GM21423 (cell line): ENCODE measurements around the gene BTBD9.
A peak's percentile ranks its signal among the peaks of the same experiment; 100 is the strongest.
"Not testable (repeated sequence)": the region's sequence is repeated elsewhere in the genome, so short reads cannot be mapped to it uniquely, and the experiment has no call there.

ENCODE experiments used
- ATAC-seq: cut with Tn5 transposase; IDR thresholded peaks from one replicate; pipeline ENCODE4 v1.9.1; 2021; ENCODE audit warnings: mild to moderate bottlenecking, moderate library complexity; ENCODE audit not compliant: unreplicated experiment

The BTBD9 gene

DNA sequence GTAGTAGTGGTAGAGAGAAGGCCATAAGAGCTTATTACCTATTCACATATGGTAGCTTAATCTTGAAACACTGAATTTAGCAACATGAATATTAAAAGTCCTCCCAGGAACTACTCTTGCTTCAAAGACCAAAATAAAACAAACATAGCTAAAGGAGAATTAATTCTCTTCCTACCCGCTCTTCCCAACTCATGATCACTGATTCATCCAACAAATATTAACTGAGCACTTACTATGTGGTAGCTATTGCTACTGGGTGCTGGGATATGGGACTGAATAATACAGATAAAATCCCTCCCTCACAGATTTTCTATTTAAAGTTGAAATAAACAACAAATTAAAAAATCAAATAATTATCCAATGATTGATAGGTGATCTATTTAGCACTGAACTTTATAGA lies 287.1 kb downstream of the BTBD9 start:
- ATAC-seq, result no peak

GRCh38 chr6:38350942-38351341 lies 288.8 kb downstream of the BTBD9 start:
- ATAC-seq, result no peak

- no peak for ATAC-seq
Measured at GRCh38 chr6:38350220-38350619, 289.5 kb downstream of the BTBD9 start.

- no peak for ATAC-seq
Measured at GRCh38 chr6:38349795-38350194, 289.9 kb downstream of the BTBD9 start.

- no peak for ATAC-seq
Measured at GRCh38 chr6:38349221-38349620, 290.5 kb downstream of the BTBD9 start.

DNA sequence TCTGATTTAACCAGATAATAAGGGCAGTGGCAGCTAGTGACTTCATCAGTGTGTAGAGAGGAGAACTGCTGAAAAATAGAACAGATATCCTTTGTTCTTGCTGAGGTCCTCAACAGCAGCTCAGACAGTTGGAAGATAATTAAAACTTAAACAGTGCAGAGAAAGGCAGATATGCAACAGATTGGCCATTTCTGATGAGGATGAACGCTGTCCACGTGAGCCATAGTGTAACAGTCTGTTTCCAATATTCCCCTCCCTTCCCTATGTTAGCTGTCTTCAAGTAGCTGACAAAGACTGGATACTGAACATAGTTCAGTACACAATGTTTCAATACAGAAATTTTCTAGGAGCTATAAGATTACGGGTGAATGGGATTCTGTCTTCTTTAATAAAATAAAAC lies 291.4 kb downstream of the BTBD9 start:
- ATAC-seq, result no peak

GRCh38 chr6:38347829-38348228 lies 291.9 kb downstream of the BTBD9 start:
- ATAC-seq, result not testable (repeated sequence)

GRCh38 chr6:38346291-38347079 lies 293.2 kb downstream of the BTBD9 start:
- ATAC-seq, result no peak

GRCh38 chr6:38345586-38345985 lies 294.1 kb downstream of the BTBD9 start:
- no peak for ATAC-seq

DNA sequence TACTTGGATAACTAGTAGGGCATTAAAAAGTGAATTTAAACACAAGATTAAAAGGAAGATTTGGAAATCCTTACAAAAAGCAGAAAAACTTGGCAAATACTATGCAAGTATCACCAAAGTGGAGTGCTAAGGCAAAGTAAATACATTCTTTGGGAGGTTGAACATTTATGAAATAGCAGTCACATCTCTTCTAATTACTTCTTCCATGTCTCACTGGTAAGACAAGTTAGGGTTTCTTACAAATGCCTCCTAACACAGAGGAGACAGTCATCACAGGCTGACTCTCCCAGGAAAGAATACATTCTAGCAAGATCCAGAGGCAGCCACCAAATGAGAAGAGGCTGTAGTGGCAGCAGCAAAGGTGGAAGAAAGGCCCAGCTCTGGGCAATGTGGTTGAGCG lies 298.2 kb downstream of the BTBD9 start:
- no peak for ATAC-seq

- ATAC-seq, result no peak
Measured at GRCh38 chr6:38339914-38340313, 299.8 kb downstream of the BTBD9 start.

DNA sequence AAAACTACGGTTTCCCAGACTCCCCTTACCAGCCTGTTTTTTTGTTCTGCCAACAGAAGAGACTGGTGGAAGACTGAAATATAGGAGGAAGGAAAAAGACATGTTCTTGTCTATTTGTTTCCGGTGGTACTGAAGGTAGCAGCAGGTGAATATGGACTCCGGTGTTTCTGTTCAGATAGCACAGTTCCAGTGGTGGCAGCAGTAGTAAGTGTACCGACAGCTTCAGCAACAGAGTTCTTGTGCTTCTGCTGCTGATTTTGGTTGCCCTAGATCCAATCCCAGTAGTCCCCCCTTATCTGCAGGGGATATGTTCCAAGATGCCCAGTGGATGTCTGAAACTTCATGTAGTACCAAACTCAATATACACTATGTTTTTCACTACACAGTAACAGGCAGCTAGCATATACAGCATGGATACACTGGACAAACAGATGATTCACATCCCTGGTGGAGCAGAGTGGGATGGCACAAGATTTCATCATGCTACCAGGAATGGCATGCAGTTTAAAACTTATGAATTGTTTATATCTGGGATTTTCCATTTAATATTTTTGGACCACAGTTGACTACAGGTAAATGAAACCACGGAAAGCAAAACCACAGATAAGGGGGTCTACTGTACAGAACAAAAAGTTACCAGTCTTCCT lies 301.8 kb downstream of the BTBD9 start:
- no peak for ATAC-seq

- no peak for ATAC-seq
Measured at GRCh38 chr6:38336922-38337321, 302.8 kb downstream of the BTBD9 start.

GRCh38 chr6:38326837-38327236 lies 312.9 kb downstream of the BTBD9 start:
- no peak for ATAC-seq

- ATAC-seq, result no peak
Measured at GRCh38 chr6:38323216-38323615, 316.5 kb downstream of the BTBD9 start.

GRCh38 chr6:38322138-38322537 lies 317.6 kb downstream of the BTBD9 start:
- ATAC-seq, result no peak

DNA sequence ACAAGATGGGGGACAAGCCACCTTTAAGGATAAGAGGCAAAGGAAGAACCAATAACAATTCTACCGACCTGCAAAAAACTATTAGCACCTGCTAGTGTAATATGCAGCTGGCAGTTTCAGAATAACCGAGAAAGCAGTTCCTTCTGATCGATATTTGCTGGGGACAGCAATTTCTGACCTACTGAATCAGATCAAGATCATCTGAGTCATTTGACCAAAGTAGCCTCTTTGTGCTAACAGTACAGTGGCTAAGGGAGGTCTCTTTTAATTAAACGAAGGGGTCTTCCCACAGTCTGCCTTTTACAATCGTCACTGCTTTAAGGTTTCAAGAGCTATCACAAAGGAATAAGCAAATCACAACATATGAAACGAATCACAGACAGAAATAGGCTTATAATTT lies 318.9 kb downstream of the BTBD9 start:
- peak; percentile 46 for ATAC-seq

- ATAC-seq, result no peak
Measured at GRCh38 chr6:38320358-38320757, 319.4 kb downstream of the BTBD9 start.

DNA sequence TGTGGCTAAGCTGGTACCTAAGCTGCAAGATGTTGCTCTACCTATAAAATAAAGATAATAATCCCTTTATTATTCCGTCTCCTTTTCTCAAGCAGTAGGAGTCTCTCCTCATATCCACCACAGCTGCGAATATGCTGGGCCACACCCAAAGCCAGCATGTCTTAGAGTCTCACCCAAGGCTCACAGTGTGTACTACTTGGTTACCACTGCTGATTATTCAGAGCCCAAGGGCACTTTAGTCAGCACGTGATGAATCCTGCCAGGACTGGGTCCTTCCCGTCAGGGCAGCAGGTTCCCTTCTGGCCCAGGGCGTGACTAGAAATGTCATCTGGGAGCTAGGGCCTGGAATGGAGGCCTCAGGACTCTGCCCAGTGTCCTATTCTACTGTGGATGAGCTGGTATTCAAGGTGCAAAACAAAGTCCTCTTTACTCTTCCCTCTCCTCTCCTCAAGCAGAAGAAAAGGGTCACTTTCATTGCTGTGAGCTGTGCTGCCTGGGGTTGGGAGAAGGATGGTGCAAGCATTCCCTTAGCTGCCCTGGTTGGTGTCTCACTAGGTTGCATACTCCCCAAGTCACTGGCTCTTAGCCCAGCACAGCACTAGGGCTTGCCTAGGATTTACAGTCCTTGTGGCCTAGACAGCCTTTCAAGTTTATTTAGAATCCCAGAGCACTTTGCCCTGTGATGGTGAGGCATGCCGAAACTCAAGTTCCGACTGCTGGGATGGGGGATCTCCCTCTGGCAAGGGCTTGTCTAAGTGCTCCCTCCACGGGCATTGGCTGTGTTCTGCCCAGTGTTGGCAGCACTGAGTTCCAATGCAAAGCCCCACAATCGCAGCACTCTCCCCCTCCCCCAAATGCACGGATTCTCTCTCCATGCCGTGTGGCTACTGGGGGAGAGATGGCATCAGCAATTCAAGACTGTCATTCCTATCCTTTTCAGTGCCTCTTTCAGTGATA lies 320.2 kb downstream of the BTBD9 start:
- no peak for ATAC-seq

DNA sequence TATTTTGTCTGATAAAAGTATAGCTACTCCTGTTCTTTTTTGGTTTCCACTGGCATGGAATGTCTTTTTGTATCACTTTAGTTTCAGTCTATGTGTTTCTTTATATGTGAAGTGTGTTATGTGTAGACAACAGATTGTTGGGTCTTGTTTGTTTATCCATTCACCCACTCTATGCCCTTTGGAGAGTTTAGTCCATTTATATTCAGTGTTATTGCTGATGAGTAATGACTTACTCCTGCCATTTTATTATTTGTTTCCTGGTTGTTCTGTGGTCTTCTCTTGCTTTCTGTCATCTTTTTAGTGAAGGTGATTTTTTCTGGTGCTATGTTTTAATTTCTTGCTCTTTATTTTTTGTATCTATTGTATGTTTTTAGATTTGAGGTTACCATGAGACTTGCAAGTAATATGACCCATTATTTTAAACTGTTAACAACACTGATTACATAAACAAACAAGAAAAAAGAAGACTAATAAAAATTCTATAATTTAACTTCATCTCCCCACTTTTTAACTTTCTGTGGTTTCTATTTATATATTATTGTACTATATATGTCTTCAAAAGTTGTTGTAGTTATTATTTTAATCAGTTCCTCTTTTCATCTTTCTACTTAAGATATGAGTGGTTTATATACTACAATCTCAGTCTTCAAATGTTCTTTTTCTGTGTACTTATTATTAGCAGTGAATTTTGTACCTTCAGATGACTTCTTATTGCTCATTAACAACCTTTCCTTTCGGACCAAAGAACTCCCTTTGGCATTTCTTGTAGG lies 323.4 kb downstream of the BTBD9 start:
- peak; percentile 52 for ATAC-seq

- no peak for ATAC-seq
Measured at GRCh38 chr6:38311201-38311600, 328.5 kb downstream of the BTBD9 start.
